ENCODE measurements around the gene SDK1. TPM values are rescaled to one million over a fixed set of nuclear protein-coding genes. Genes with fewer than 3 reads are reported as not detected.

Gene SDK1
- total RNA-seq, 1 experiment from 2014 or later: 9.3 TPM

DNA sequence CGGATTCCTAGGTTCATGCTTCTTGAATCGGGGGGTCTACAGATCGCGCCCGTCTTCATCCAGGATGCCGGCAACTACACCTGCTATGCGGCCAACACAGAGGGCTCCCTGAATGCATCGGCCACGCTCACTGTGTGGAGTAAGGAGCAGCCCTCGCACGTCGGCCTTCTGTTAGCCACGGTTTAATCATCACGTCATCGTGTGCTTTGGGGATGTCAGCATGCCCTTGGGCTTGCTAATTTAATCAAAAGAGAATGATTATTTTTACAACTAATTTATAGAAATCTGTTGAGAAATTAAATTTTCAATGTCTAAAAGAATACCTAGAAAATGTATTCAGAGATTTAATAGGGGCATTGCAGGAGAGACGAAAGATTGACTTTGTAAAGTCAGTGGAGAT, 668.2 kb downstream of the SDK1 start (continued):
- TF ChIP-seq, protein P1, sequence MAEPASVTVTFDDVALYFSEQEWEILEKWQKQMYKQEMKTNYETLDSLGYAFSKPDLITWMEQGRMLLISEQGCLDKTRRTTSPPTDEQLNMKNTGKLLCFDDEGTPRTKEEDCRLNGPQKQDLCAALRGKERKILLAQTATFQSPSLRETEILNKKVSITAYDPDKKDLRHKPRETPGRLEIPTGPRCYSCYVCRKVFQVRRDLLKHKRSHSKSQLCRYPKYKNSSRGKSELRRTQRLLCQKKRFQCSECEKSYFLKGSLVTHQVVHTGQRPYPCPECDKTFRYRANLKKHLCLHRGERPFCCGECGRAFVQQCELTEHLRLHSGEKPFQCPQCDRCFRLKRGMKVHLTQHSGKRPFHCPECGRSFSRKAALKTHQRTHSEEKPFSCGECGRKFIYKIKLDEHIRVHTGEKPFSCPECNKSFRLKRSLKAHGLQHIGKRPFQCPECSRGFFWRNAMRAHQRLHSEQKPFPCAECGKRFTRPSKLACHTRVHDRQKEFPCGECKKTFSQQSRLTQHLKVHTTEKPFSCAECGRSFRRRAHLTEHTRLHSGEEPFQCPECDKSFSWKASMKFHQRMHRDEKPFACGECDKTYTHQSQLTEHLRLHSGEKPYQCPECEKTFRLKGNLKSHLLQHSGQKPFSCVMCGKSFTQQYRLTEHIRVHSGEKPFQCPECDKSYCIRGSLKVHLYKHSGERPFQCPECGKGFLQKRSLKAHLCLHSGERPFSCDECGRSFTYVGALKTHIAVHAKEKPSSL (CRISPR knock-in tag; conservative IDR thresholded peaks at IDR 0.05): no peak
- TF ChIP-seq, protein P2, sequence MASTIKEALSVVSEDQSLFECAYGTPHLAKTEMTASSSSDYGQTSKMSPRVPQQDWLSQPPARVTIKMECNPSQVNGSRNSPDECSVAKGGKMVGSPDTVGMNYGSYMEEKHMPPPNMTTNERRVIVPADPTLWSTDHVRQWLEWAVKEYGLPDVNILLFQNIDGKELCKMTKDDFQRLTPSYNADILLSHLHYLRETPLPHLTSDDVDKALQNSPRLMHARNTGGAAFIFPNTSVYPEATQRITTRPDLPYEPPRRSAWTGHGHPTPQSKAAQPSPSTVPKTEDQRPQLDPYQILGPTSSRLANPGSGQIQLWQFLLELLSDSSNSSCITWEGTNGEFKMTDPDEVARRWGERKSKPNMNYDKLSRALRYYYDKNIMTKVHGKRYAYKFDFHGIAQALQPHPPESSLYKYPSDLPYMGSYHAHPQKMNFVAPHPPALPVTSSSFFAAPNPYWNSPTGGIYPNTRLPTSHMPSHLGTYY (CRISPR knock-in tag; IDR thresholded peaks at IDR 0.05): no peak
- TF ChIP-seq, protein P3, sequence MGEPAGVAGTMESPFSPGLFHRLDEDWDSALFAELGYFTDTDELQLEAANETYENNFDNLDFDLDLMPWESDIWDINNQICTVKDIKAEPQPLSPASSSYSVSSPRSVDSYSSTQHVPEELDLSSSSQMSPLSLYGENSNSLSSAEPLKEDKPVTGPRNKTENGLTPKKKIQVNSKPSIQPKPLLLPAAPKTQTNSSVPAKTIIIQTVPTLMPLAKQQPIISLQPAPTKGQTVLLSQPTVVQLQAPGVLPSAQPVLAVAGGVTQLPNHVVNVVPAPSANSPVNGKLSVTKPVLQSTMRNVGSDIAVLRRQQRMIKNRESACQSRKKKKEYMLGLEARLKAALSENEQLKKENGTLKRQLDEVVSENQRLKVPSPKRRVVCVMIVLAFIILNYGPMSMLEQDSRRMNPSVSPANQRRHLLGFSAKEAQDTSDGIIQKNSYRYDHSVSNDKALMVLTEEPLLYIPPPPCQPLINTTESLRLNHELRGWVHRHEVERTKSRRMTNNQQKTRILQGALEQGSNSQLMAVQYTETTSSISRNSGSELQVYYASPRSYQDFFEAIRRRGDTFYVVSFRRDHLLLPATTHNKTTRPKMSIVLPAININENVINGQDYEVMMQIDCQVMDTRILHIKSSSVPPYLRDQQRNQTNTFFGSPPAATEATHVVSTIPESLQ (CRISPR knock-in tag; IDR thresholded peaks at IDR 0.05): no peak
- TF ChIP-seq SMAD4 (CRISPR knock-in tag; IDR thresholded peaks at IDR 0.05) (no peak), SP1 (CRISPR knock-in tag; conservative IDR thresholded peaks at IDR 0.05) (no peak), HMGA2 (CRISPR knock-in tag; IDR thresholded peaks at IDR 0.05) (no peak), TCF7 (CRISPR knock-in tag; IDR thresholded peaks at IDR 0.05; ENCODE audit: low read depth) (no peak), NR1H2 (CRISPR knock-in tag; IDR thresholded peaks at IDR 0.05) (no peak)
- TF ChIP-seq, protein P4, sequence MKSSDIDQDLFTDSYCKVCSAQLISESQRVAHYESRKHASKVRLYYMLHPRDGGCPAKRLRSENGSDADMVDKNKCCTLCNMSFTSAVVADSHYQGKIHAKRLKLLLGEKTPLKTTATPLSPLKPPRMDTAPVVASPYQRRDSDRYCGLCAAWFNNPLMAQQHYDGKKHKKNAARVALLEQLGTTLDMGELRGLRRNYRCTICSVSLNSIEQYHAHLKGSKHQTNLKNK (CRISPR knock-in tag; IDR thresholded peaks at IDR 0.05): no peak
- TF ChIP-seq, protein P5, sequence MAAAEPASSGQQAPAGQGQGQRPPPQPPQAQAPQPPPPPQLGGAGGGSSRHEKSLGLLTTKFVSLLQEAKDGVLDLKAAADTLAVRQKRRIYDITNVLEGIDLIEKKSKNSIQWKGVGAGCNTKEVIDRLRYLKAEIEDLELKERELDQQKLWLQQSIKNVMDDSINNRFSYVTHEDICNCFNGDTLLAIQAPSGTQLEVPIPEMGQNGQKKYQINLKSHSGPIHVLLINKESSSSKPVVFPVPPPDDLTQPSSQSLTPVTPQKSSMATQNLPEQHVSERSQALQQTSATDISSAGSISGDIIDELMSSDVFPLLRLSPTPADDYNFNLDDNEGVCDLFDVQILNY (CRISPR knock-in tag; IDR thresholded peaks at IDR 0.05): no peak

DNA sequence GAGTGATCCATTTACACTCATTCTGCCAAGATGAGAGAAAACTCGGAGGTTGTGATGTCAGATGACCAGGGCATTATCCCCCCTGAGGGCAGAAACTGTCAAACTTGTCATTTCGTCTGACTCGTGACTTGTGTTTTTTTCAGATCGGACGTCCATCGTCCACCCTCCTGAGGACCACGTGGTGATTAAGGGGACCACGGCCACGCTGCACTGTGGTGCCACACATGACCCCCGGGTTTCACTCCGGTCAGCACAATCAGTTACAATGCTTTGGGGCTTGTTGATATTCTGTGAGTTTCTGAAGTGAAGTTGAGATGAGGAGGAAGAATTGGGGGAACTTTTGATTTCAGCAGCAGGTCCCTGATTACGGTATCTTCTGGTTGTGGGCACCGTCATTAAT, 670.3 kb downstream of the SDK1 start:
- POLR2A ChIA-PET: no interaction called here
- Mint-ChIP-seq H3K27me3 (ENCODE audit: low read depth) (no peaks in the 10 kb centered on the region), H3K27ac (no peak overlapping the region; the same call in 1 of the 2 replicates), H3K9me3 (no peaks in the 10 kb centered on the region), H3K4me3 (no peak overlapping the region), H3K4me1 (peaks cover 20% of the 10 kb centered on the region), H3K36me3 (peaks cover 18% of the 10 kb centered on the region)
- no peak for ATAC-seq
- CTCF ChIA-PET: no interaction called here
- no peak for DNase-seq (ENCODE audit: low spot score)
- no peak for TF ChIP-seq FOXK1 (CRISPR knock-in tag; IDR thresholded peaks at IDR 0.05)
- TF ChIP-seq, protein P3 (CRISPR knock-in tag; IDR thresholded peaks at IDR 0.05): no peak
- TF ChIP-seq, protein P6, sequence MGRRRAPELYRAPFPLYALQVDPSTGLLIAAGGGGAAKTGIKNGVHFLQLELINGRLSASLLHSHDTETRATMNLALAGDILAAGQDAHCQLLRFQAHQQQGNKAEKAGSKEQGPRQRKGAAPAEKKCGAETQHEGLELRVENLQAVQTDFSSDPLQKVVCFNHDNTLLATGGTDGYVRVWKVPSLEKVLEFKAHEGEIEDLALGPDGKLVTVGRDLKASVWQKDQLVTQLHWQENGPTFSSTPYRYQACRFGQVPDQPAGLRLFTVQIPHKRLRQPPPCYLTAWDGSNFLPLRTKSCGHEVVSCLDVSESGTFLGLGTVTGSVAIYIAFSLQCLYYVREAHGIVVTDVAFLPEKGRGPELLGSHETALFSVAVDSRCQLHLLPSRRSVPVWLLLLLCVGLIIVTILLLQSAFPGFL (CRISPR knock-in tag; IDR thresholded peaks at IDR 0.05; ENCODE audit: borderline replicate concordance): no peak
- TF ChIP-seq, protein P7, sequence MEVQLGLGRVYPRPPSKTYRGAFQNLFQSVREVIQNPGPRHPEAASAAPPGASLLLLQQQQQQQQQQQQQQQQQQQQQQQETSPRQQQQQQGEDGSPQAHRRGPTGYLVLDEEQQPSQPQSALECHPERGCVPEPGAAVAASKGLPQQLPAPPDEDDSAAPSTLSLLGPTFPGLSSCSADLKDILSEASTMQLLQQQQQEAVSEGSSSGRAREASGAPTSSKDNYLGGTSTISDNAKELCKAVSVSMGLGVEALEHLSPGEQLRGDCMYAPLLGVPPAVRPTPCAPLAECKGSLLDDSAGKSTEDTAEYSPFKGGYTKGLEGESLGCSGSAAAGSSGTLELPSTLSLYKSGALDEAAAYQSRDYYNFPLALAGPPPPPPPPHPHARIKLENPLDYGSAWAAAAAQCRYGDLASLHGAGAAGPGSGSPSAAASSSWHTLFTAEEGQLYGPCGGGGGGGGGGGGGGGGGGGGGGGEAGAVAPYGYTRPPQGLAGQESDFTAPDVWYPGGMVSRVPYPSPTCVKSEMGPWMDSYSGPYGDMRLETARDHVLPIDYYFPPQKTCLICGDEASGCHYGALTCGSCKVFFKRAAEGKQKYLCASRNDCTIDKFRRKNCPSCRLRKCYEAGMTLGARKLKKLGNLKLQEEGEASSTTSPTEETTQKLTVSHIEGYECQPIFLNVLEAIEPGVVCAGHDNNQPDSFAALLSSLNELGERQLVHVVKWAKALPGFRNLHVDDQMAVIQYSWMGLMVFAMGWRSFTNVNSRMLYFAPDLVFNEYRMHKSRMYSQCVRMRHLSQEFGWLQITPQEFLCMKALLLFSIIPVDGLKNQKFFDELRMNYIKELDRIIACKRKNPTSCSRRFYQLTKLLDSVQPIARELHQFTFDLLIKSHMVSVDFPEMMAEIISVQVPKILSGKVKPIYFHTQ (CRISPR knock-in tag; IDR thresholded peaks at IDR 0.05): no peak
- TF ChIP-seq MYBL2 (CRISPR knock-in tag; IDR thresholded peaks at IDR 0.05): no peak
- TF ChIP-seq NFATC4 (CRISPR knock-in tag; IDR thresholded peaks at IDR 0.05): no peak
- TF ChIP-seq SMAD3 (CRISPR knock-in tag; IDR thresholded peaks at IDR 0.05; ENCODE audit: borderline replicate concordance): no peak
- no peak for TF ChIP-seq CBFB (CRISPR knock-in tag; IDR thresholded peaks at IDR 0.05; ENCODE audit: low read depth)
- TF ChIP-seq FOXJ3 (CRISPR knock-in tag; IDR thresholded peaks at IDR 0.05; ENCODE audit: borderline replicate concordance): no peak
- no peak for TF ChIP-seq NFYB (CRISPR knock-in tag; conservative IDR thresholded peaks at IDR 0.05; ENCODE audit: low read depth)

Measured in WTC11 (cell line).